SK-N-SH treated with all-trans-retinoic acid at 6 μM for 48 hours (cell line): ENCODE measurements around the gene CNIH2.

Experiments used
- ATAC-seq: fragments of 200-7000 bp; cut with Tn5 transposase; 3 replicates; pipeline ENCODE4 v1.9.1; 2020; ENCODE audit warnings: mild to moderate bottlenecking, moderate library complexity
- ARNTL ChIP-seq: fragments of 450-650 bp; formaldehyde crosslinking; IDR thresholded peaks from 2 replicates; pipeline ENCODE4 v1.5.0; 2020; ENCODE audit warnings: low read depth, mild to moderate bottlenecking, moderate library complexity, borderline replicate concordance
- BACH2 ChIP-seq: fragments of 250-450 bp; sonication (Bioruptor Pico); IDR thresholded peaks from 2 replicates; pipeline ENCODE4 v1.9.0; 2021; ENCODE audit warnings: mild to moderate bottlenecking, borderline replicate concordance
- CSDC2 ChIP-seq: fragments of 250-450 bp; sonication (Bioruptor Pico); IDR thresholded peaks from 2 replicates; pipeline ENCODE4 v1.5.0; 2020; ENCODE audit warnings: mild to moderate bottlenecking, moderate library complexity
- GLIS3 ChIP-seq: fragments of 250-450 bp; sonication (Bioruptor Pico); IDR thresholded peaks from 2 replicates; pipeline ENCODE4 v1.5.0; 2020; ENCODE audit warnings: mild to moderate bottlenecking, moderate library complexity
- ISL1 ChIP-seq: fragments of 250-450 bp; sonication (Bioruptor Pico); IDR thresholded peaks from 2 replicates; pipeline ENCODE4 v2.1.2; 2022; ENCODE audit warnings: mild to moderate bottlenecking, moderate library complexity
- OSR1 ChIP-seq: fragments of 250-450 bp; sonication (Bioruptor Pico); IDR thresholded peaks from 2 replicates; pipeline ENCODE4 v1.8.0; 2022; ENCODE audit warnings: moderate library complexity, mild to moderate bottlenecking, inconsistent platforms
- PPARA ChIP-seq: fragments of 250-450 bp; sonication (Bioruptor Pico); IDR thresholded peaks from 2 replicates; pipeline ENCODE4 v1.5.0; 2020; ENCODE audit warnings: mild to moderate bottlenecking, borderline replicate concordance
- RARB ChIP-seq: fragments of 250-450 bp; sonication (Bioruptor Pico); IDR thresholded peaks from 2 replicates; pipeline ENCODE4 v1.8.0; 2021; ENCODE audit warnings: mild to moderate bottlenecking, moderate library complexity
- TOX ChIP-seq: fragments of 250-450 bp; sonication (Bioruptor Pico); IDR thresholded peaks from 2 replicates; pipeline ENCODE4 v1.8.0; 2021; ENCODE audit warnings: mild to moderate bottlenecking, moderate library complexity, borderline replicate concordance
- TSHZ2 ChIP-seq: fragments of 250-450 bp; sonication (Bioruptor Pico); IDR thresholded peaks from 2 replicates; pipeline ENCODE4 v1.5.0; 2020; ENCODE audit warnings: mild to moderate bottlenecking, moderate library complexity
- ZC3H10 ChIP-seq: fragments of 250-450 bp; sonication (Bioruptor Pico); IDR thresholded peaks from 2 replicates; pipeline ENCODE4 v1.5.1; 2021; ENCODE audit warnings: mild to moderate bottlenecking, moderate library complexity
- ZFP3 ChIP-seq: fragments of 250-450 bp; sonication (Bioruptor Pico); IDR thresholded peaks from 2 replicates; pipeline ENCODE4 v1.5.0; 2020; ENCODE audit warnings: mild to moderate bottlenecking, moderate library complexity
- ZNF565 ChIP-seq: fragments of 450-650 bp; formaldehyde crosslinking; conservative IDR thresholded peaks from 2 replicates; pipeline ENCODE4 v1.5.0; 2020; ENCODE audit warnings: low read depth, mild to moderate bottlenecking, moderate library complexity
- ZNF70 ChIP-seq: fragments of 450-650 bp; formaldehyde crosslinking; IDR thresholded peaks from 2 replicates; pipeline ENCODE4 v1.5.0; 2020; ENCODE audit warnings: mild to moderate bottlenecking, moderate library complexity
- ZNF8 ChIP-seq: fragments of 450-650 bp; formaldehyde crosslinking; IDR thresholded peaks from 2 replicates; pipeline ENCODE4 v1.5.0; 2020; ENCODE audit warnings: mild to moderate bottlenecking, moderate library complexity
- TF ChIP-seq, protein P1 (sequence below): fragments of 250-450 bp; sonication (Bioruptor Pico); IDR thresholded peaks from 2 replicates; pipeline ENCODE4 v1.8.0; 2020; ENCODE audit warnings: mild to moderate bottlenecking, moderate library complexity, borderline replicate concordance
- TF ChIP-seq, protein P2 (sequence below): fragments of 250-450 bp; sonication (Bioruptor Pico); IDR thresholded peaks from 2 replicates; pipeline ENCODE4 v1.5.1; 2020; ENCODE audit warnings: low read depth, mild to moderate bottlenecking, moderate library complexity

CNIH2 gene

DNA sequence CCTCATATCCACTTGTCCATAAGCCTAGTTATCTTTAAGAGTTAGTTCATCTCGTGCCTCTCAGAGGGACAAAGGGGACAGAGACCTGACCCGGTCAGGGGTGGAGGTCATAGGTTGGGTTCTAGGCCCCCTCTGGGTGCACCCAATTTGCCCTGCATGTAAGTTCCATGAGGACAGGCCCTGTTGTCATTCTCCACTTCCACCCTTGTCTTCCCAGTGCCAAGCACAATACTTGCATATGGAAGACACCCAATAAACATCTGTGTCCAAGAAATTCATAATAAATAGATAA, 12.3 kb downstream of the CNIH2 start:
- TF ChIP-seq ZC3H10 (CRISPR knock-in tag) (no peak), OSR1 (CRISPR knock-in tag) (no peak), TOX (CRISPR knock-in tag) (no peak), ZNF8 (CRISPR knock-in tag) (no peak), ISL1 (CRISPR knock-in tag) (no peak), ZFP3 (CRISPR knock-in tag) (no peak)

GRCh38 chr11:66291303-66291705, 13.3 kb downstream of the CNIH2 start:
- ATAC-seq, result no peak
- TF ChIP-seq CSDC2 (CRISPR knock-in tag), result no peak
- TF ChIP-seq ZC3H10 (CRISPR knock-in tag), result no peak
- TF ChIP-seq ZFP3 (CRISPR knock-in tag), result no peak
- no peak for TF ChIP-seq TOX (CRISPR knock-in tag)
- no peak for TF ChIP-seq RARB (CRISPR knock-in tag)
- no peak for TF ChIP-seq OSR1 (CRISPR knock-in tag)

More for the DNA sequence above, 12.3 kb downstream of the CNIH2 start:
- no peak for ATAC-seq

GRCh38 chr11:66291706-66292542, 13.9 kb downstream of the CNIH2 start, which contains the start of gene TMEM151A:
TSS of gene TMEM151A (plus strand) at chr11:66291894. CDS start at chr11:66292014, 120 bp downstream.
- TF ChIP-seq ZNF8 (CRISPR knock-in tag) (no peak), TOX (CRISPR knock-in tag) (no peak), OSR1 (CRISPR knock-in tag) (no peak), GLIS3 (CRISPR knock-in tag) (no peak), BACH2 (CRISPR knock-in tag) (no peak), TSHZ2 (CRISPR knock-in tag) (no peak), CSDC2 (CRISPR knock-in tag) (no peak), ARNTL (no peak), ISL1 (CRISPR knock-in tag) (no peak)
- TF ChIP-seq, protein P1, sequence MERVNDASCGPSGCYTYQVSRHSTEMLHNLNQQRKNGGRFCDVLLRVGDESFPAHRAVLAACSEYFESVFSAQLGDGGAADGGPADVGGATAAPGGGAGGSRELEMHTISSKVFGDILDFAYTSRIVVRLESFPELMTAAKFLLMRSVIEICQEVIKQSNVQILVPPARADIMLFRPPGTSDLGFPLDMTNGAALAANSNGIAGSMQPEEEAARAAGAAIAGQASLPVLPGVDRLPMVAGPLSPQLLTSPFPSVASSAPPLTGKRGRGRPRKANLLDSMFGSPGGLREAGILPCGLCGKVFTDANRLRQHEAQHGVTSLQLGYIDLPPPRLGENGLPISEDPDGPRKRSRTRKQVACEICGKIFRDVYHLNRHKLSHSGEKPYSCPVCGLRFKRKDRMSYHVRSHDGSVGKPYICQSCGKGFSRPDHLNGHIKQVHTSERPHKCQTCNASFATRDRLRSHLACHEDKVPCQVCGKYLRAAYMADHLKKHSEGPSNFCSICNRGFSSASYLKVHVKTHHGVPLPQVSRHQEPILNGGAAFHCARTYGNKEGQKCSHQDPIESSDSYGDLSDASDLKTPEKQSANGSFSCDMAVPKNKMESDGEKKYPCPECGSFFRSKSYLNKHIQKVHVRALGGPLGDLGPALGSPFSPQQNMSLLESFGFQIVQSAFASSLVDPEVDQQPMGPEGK (CRISPR knock-in tag), result no peak
- TF ChIP-seq, all 23 proteins: peak for 0
- ATAC-seq, result no peak

DNA sequence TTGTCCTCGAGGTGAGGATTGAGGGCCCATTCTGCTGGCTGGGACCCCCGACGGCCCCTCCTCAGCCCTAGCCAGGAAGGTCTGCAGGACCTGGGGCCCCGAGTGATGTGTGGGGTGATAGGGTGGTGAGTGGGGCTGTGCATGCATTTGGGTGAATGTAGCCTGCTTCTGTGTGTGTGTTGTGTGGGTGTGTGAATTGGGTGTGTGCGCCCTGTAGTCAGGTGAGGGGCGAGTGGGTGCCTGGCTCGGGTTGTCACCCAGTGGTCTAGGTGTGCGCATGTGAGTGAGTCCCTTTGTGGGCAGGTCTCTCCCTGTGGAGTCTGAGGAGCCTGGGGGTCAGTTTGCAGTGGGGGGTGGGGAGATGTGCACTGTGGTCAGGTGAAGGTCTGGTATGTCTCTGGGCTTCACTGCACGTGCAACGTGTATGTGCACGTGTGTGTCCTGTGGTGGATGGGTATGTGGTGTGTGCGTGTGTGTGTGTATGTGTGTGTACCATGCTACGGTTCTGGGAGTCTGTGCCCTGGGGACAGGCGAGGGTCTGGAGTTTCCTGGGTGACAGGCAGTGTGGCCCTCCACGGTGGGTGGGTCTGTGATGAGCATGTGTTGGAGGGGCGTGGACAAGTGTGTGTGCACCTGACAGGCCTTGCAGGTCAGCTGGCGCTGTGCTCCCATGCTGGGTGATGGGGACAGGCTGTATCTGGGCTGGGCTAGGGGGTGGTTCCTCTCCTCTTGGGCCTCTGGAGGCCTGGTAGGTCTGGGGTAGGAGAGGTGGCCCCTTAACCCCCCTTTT, 14.8 kb downstream of the CNIH2 start:
- TF ChIP-seq ARNTL, result no peak
- no peak for TF ChIP-seq CSDC2 (CRISPR knock-in tag)
- TF ChIP-seq, protein P1 (CRISPR knock-in tag), result no peak
- TF ChIP-seq, protein P2, sequence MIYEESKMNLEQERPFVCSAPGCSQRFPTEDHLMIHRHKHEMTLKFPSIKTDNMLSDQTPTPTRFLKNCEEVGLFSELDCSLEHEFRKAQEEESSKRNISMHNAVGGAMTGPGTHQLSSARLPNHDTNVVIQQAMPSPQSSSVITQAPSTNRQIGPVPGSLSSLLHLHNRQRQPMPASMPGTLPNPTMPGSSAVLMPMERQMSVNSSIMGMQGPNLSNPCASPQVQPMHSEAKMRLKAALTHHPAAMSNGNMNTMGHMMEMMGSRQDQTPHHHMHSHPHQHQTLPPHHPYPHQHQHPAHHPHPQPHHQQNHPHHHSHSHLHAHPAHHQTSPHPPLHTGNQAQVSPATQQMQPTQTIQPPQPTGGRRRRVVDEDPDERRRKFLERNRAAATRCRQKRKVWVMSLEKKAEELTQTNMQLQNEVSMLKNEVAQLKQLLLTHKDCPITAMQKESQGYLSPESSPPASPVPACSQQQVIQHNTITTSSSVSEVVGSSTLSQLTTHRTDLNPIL, result no peak
- no peak for TF ChIP-seq OSR1 (CRISPR knock-in tag)
- no peak for TF ChIP-seq ZNF565
- TF ChIP-seq PPARA (CRISPR knock-in tag), result no peak
- TF ChIP-seq ZNF70 (CRISPR knock-in tag), result no peak
- no peak for TF ChIP-seq ZC3H10 (CRISPR knock-in tag)
- no peak for ATAC-seq
